Measurements from ENCODE around the gene ST3GAL3.

ST3GAL3 gene

GRCh38 chr1:43766086-43766784, 58.9 kb downstream of the ST3GAL3 start:
- no peaks in the 10 kb centered on the region for H3K79me1 ChIP-seq (ENCODE audit: low read length)
- H2BK120ac ChIP-seq (ENCODE audit: low read depth, low read length): peak overlapping the region; percentile 17
- H3K4ac ChIP-seq (ENCODE audit: low read depth, low read length): no peak overlapping the region
- no peak overlapping the region for H2BK15ac ChIP-seq (replicated peaks; ENCODE audit: low read depth)
- peak; percentile 86 for DNase-seq
- H3K9ac ChIP-seq (ENCODE audit: low read length): peak overlapping the region; percentile 50
- H3K56ac ChIP-seq (ENCODE audit: low read length): peak overlapping the region; percentile 65
- H3K18ac ChIP-seq (ENCODE audit: low read length): peak overlapping the region; percentile 65
- no peak overlapping the region for H3K23ac ChIP-seq (ENCODE audit: low read length)
- H2BK5ac ChIP-seq (ENCODE audit: low read length): peak overlapping the region; percentile 31
- no peak overlapping the region for H3K4me3 ChIP-seq (ENCODE audit: low read length)
- peaks cover 20% of the 10 kb centered on the region for H3K4me1 ChIP-seq (ENCODE audit: control insufficient read depth, low read depth, low read length)
- H3K36me3 ChIP-seq (ENCODE audit: control insufficient read depth, insufficient read depth, low read length): no peaks in the 10 kb centered on the region
- WGBS (ENCODE audit: extremely low coverage, insufficient coverage, low lambda C conversion rate): no CpG with 5 or more reads among the region's 8 CpGs
- H3K4me2 ChIP-seq (ENCODE audit: low read length): peak overlapping the region; percentile 5
- no peak overlapping the region for H4K5ac ChIP-seq (ENCODE audit: low read length)
- H2AK5ac ChIP-seq (ENCODE audit: low read length): no peak overlapping the region
- no peak overlapping the region for H4K8ac ChIP-seq (ENCODE audit: low read depth, low read length)
- peak overlapping the region; percentile 3 for H3K27ac ChIP-seq (ENCODE audit: low read depth, low read length)
- no peaks in the 10 kb centered on the region for H3K27me3 ChIP-seq (ENCODE audit: insufficient read depth, low read length, poor library complexity)
- H3K79me2 ChIP-seq (ENCODE audit: control insufficient read depth, insufficient read depth, low read length): no peaks in the 10 kb centered on the region

DNA sequence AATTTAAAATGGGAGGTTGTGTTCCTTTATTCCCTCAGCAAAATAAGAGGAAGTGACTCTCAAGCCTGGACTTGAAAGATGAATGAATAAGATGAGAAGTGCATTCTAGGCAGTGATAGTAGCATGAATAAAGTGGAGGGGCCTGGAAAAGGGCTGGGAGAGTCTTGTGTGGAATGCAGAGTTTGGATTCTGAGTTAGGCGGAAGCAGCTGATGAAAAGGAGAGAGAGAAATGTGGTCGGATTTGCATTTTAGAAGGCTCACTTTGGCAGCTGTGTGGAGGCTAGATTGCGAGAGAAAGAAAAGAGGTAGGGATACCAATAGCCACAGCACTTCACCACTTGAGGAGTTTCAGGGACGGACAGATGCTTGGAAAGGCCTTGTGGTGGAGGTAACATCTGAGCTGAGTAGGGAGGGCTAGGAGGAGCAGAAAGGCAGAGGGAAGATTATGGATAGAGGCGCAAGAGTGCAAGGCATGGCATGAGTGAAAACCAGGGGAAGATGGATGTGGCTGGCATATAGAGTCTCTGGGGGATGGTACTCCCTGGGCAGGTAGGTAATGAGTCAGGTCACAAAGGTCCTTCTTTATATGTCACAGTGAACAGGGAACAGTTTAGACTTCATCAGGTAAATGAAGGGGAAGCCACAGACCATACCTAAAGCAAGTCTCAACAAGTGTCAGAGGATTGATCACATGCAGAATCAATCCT, 59.6 kb downstream of the ST3GAL3 start:
- Histone ChIP-seq H3K79me2 (ENCODE audit: control insufficient read depth, insufficient read depth, low read length) (no peaks in the 10 kb centered on the region), H3K56ac (ENCODE audit: low read length) (peak overlapping the region; percentile 4), H3K4me1 (ENCODE audit: control insufficient read depth, low read depth, low read length) (peaks cover 20% of the 10 kb centered on the region), H4K8ac (ENCODE audit: low read depth, low read length) (no peak overlapping the region), H3K27me3 (ENCODE audit: insufficient read depth, low read length, poor library complexity) (no peaks in the 10 kb centered on the region), H3K23ac (ENCODE audit: low read length) (no peak overlapping the region), H2AK5ac (ENCODE audit: low read length) (no peak overlapping the region), H2BK5ac (ENCODE audit: low read length) (peak overlapping the region; percentile 8), H3K79me1 (ENCODE audit: low read length) (no peaks in the 10 kb centered on the region), H3K4ac (ENCODE audit: low read depth, low read length) (no peak overlapping the region), H3K4me3 (ENCODE audit: low read length) (no peak overlapping the region), H3K9ac (ENCODE audit: low read length) (peak overlapping the region; percentile 50), H3K18ac (ENCODE audit: low read length) (peak overlapping the region; percentile 11), H2BK120ac (ENCODE audit: low read depth, low read length) (no peak overlapping the region), H2BK15ac (replicated peaks; ENCODE audit: low read depth) (no peak overlapping the region), H3K4me2 (ENCODE audit: low read length) (no peak overlapping the region), H3K27ac (ENCODE audit: low read depth, low read length) (peak overlapping the region; percentile 3), H4K5ac (ENCODE audit: low read length) (no peak overlapping the region), H3K36me3 (ENCODE audit: control insufficient read depth, insufficient read depth, low read length) (no peaks in the 10 kb centered on the region)
- no CpG with 5 or more reads among the region's 5 CpGs for WGBS (ENCODE audit: extremely low coverage, insufficient coverage, low lambda C conversion rate)
- peak; percentile 81 for DNase-seq

- no peaks in the 10 kb centered on the region for H3K27me3 ChIP-seq (ENCODE audit: insufficient read depth, low read length, poor library complexity)
- H3K36me3 ChIP-seq (ENCODE audit: control insufficient read depth, insufficient read depth, low read length): no peaks in the 10 kb centered on the region
- no peak for DNase-seq
- H2BK120ac ChIP-seq (ENCODE audit: low read depth, low read length): no peak overlapping the region
- no peak overlapping the region for H4K5ac ChIP-seq (ENCODE audit: low read length)
- no peak overlapping the region for H3K9ac ChIP-seq (ENCODE audit: low read length)
- no peak overlapping the region for H3K4me3 ChIP-seq (ENCODE audit: low read length)
- no peak overlapping the region for H2BK5ac ChIP-seq (ENCODE audit: low read length)
- H3K56ac ChIP-seq (ENCODE audit: low read length): no peak overlapping the region
- peak overlapping the region; percentile 27 for H2BK15ac ChIP-seq (replicated peaks; ENCODE audit: low read depth)
- peaks cover 20% of the 10 kb centered on the region for H3K4me1 ChIP-seq (ENCODE audit: control insufficient read depth, low read depth, low read length)
- no peak overlapping the region for H4K8ac ChIP-seq (ENCODE audit: low read depth, low read length)
- H3K27ac ChIP-seq (ENCODE audit: low read depth, low read length): no peak overlapping the region
- H3K79me1 ChIP-seq (ENCODE audit: low read length): no peaks in the 10 kb centered on the region
- no peak overlapping the region for H3K23ac ChIP-seq (ENCODE audit: low read length)
- H3K4me2 ChIP-seq (ENCODE audit: low read length): no peak overlapping the region
- peak overlapping the region; percentile 20 for H3K18ac ChIP-seq (ENCODE audit: low read length)
- H2AK5ac ChIP-seq (ENCODE audit: low read length): no peak overlapping the region
- no peaks in the 10 kb centered on the region for H3K79me2 ChIP-seq (ENCODE audit: control insufficient read depth, insufficient read depth, low read length)
- H3K4ac ChIP-seq (ENCODE audit: low read depth, low read length): peak overlapping the region; percentile 93
These were observed 60.8 kb downstream of the ST3GAL3 start for GRCh38 chr1:43768168-43768567.

DNA sequence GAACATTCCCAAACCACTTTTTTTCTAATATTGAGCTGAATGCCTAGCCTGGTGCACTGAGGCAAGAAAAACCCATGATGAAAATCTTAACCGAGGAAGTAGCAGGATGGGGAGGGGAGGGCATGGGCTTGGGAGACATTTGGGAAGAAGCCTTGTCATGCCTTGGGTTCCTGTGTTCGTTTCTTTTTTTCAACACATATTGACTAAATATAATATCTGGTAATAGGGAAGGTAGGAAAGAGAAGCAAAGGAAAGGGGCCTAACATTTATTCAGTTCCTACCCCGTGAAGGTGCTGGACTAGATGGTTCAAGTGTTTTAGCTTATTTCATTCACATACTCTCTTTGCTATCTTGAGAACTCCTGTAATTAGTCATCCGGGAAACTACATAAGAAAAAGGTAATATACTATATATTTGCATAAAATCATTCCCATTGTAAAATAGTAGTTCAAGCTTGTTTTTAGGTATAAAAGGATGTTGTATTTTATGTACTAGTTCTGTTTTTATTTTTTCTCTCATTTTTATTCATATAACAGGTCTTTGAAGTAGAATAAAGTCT, 62.1 kb downstream of the ST3GAL3 start:
- Histone ChIP-seq H3K4me2 (ENCODE audit: low read length) (no peak overlapping the region), H4K5ac (ENCODE audit: low read length) (no peak overlapping the region), H3K4me1 (ENCODE audit: control insufficient read depth, low read depth, low read length) (peaks cover 20% of the 10 kb centered on the region), H2AK5ac (ENCODE audit: low read length) (no peak overlapping the region), H3K79me1 (ENCODE audit: low read length) (no peaks in the 10 kb centered on the region), H3K27ac (ENCODE audit: low read depth, low read length) (no peak overlapping the region), H3K18ac (ENCODE audit: low read length) (no peak overlapping the region), H3K36me3 (ENCODE audit: control insufficient read depth, insufficient read depth, low read length) (no peaks in the 10 kb centered on the region), H3K9ac (ENCODE audit: low read length) (no peak overlapping the region), H3K79me2 (ENCODE audit: control insufficient read depth, insufficient read depth, low read length) (no peaks in the 10 kb centered on the region), H2BK15ac (replicated peaks; ENCODE audit: low read depth) (no peak overlapping the region), H3K4me3 (ENCODE audit: low read length) (no peak overlapping the region), H3K27me3 (ENCODE audit: insufficient read depth, low read length, poor library complexity) (no peaks in the 10 kb centered on the region), H3K23ac (ENCODE audit: low read length) (no peak overlapping the region), H2BK5ac (ENCODE audit: low read length) (no peak overlapping the region), H3K4ac (ENCODE audit: low read depth, low read length) (no peak overlapping the region), H4K8ac (ENCODE audit: low read depth, low read length) (no peak overlapping the region), H2BK120ac (ENCODE audit: low read depth, low read length) (peak overlapping the region; percentile 28), H3K56ac (ENCODE audit: low read length) (no peak overlapping the region)
- no peak for DNase-seq
- WGBS (ENCODE audit: extremely low coverage, insufficient coverage, low lambda C conversion rate): no CpG with 5 or more reads among the region's 4 CpGs

DNA sequence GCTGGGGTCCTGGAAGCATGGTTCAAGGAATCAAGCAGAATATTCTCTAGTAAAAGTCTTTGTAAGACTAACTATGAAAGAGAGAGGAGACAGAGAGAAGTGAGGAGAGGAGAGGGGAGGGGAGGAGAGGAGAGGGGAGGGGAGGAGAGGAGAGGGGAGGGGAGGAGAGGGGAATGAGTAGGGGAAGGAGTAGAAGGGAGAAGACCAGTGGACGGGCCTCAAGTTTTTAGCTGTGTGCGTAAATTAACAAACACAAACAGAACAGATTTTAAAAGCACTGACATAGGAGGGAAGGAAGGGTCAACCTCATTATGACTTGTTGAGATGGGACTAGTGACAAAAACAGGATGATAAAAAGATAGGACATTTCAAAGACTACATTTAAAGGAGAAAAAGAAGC, 62.8 kb downstream of the ST3GAL3 start:
- H3K56ac ChIP-seq (ENCODE audit: low read length): no peak overlapping the region
- H3K9ac ChIP-seq (ENCODE audit: low read length): no peak overlapping the region
- no peaks in the 10 kb centered on the region for H3K79me1 ChIP-seq (ENCODE audit: low read length)
- H3K27me3 ChIP-seq (ENCODE audit: insufficient read depth, low read length, poor library complexity): no peaks in the 10 kb centered on the region
- H3K4me3 ChIP-seq (ENCODE audit: low read length): no peak overlapping the region
- H2AK5ac ChIP-seq (ENCODE audit: low read length): peak overlapping the region; percentile 29
- no peak overlapping the region for H4K8ac ChIP-seq (ENCODE audit: low read depth, low read length)
- H3K23ac ChIP-seq (ENCODE audit: low read length): no peak overlapping the region
- no peak for DNase-seq
- WGBS (ENCODE audit: extremely low coverage, insufficient coverage, low lambda C conversion rate): no CpG with 5 or more reads among the region's 2 CpGs
- no peak overlapping the region for H2BK5ac ChIP-seq (ENCODE audit: low read length)
- H2BK120ac ChIP-seq (ENCODE audit: low read depth, low read length): peak overlapping the region; percentile 6
- H2BK15ac ChIP-seq (replicated peaks; ENCODE audit: low read depth): no peak overlapping the region
- no peak overlapping the region for H3K4ac ChIP-seq (ENCODE audit: low read depth, low read length)
- H3K4me1 ChIP-seq (ENCODE audit: control insufficient read depth, low read depth, low read length): peaks cover 20% of the 10 kb centered on the region
- H3K27ac ChIP-seq (ENCODE audit: low read depth, low read length): no peak overlapping the region
- H3K4me2 ChIP-seq (ENCODE audit: low read length): no peak overlapping the region
- H3K36me3 ChIP-seq (ENCODE audit: control insufficient read depth, insufficient read depth, low read length): no peaks in the 10 kb centered on the region
- no peaks in the 10 kb centered on the region for H3K79me2 ChIP-seq (ENCODE audit: control insufficient read depth, insufficient read depth, low read length)
- no peak overlapping the region for H3K18ac ChIP-seq (ENCODE audit: low read length)
- H4K5ac ChIP-seq (ENCODE audit: low read length): no peak overlapping the region
